ENCODE measurements around the gene DIPK1C. TPM values are rescaled to one million over a fixed set of nuclear protein-coding genes. Genes with fewer than 3 reads are reported as not detected.

DIPK1C gene
- total RNA-seq, 1 donor from 2014 or later, result not detected

DNA sequence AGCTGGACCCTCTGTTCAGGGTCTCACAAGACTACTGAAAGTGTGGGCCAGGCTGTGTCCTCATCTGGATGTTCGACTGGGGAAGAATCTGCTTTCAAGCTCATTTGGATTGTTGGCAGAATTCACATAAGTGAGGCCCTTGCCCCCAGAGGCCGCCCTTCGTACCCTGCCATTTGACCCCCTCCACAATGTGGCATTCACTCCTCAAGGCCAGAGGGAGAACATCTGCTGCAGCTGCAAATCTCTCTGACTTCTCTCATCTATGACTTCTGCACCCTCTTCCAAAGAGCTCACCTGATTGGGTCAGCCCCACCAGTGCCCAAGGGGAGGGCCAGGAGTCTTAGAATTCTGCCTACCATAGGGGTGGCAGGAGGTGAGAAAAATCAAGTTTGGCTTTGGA is 35.2 kb upstream of the DIPK1C start:
- H3K27ac Mint-ChIP-seq (ENCODE audit: unreplicated experiment), result no peak overlapping the region
- peaks cover 4% of the 10 kb centered on the region for H3K9me3 Mint-ChIP-seq (ENCODE audit: unreplicated experiment)
- Histone ChIP-seq H3K36me3 (ENCODE audit: insufficient read depth, low read length) (no peaks in the 10 kb centered on the region), H3K27ac (ENCODE audit: low read depth, low read length) (no peak overlapping the region), H3K79me2 (ENCODE audit: insufficient read depth, low read length) (peaks cover 11% of the 10 kb centered on the region), H2AFZ (ENCODE audit: low read depth, low read length) (no peak overlapping the region), H3K4me1 (ENCODE audit: insufficient read depth, low read length) (peaks cover 5% of the 10 kb centered on the region), H3K9ac (ENCODE audit: low read length) (no peak overlapping the region), H3K4me3 (ENCODE audit: insufficient read depth, low read depth, low read length) (no peak overlapping the region), H3K4me2 (ENCODE audit: low read length) (no peak overlapping the region), H4K20me1 (ENCODE audit: insufficient read depth, low read length) (no peaks in the 10 kb centered on the region), H3K9me3 (ENCODE audit: insufficient read depth, low read depth, low read length) (no peaks in the 10 kb centered on the region), H3K27me3 (ENCODE audit: insufficient read depth, low read length) (no peaks in the 10 kb centered on the region)
- FAIRE-seq (no peak), DNase-seq (ENCODE audit: low read depth) (no peak)
- peaks cover 12% of the 10 kb centered on the region for H3K4me1 Mint-ChIP-seq (ENCODE audit: low read depth, unreplicated experiment)
- no peaks in the 10 kb centered on the region for H3K36me3 Mint-ChIP-seq (ENCODE audit: low read depth, unreplicated experiment)
- no peak overlapping the region for H3K4me3 Mint-ChIP-seq (ENCODE audit: unreplicated experiment)
- TF ChIP-seq EZH2 (IDR thresholded peaks at IDR 0.05; ENCODE audit: insufficient read depth, low read length), result no peak
- TF ChIP-seq, protein P1, sequence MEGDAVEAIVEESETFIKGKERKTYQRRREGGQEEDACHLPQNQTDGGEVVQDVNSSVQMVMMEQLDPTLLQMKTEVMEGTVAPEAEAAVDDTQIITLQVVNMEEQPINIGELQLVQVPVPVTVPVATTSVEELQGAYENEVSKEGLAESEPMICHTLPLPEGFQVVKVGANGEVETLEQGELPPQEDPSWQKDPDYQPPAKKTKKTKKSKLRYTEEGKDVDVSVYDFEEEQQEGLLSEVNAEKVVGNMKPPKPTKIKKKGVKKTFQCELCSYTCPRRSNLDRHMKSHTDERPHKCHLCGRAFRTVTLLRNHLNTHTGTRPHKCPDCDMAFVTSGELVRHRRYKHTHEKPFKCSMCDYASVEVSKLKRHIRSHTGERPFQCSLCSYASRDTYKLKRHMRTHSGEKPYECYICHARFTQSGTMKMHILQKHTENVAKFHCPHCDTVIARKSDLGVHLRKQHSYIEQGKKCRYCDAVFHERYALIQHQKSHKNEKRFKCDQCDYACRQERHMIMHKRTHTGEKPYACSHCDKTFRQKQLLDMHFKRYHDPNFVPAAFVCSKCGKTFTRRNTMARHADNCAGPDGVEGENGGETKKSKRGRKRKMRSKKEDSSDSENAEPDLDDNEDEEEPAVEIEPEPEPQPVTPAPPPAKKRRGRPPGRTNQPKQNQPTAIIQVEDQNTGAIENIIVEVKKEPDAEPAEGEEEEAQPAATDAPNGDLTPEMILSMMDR (IDR thresholded peaks at IDR 0.05; ENCODE audit: insufficient read depth, low read depth, low read length), result no peak
- H3K27me3 Mint-ChIP-seq (ENCODE audit: low read depth, unreplicated experiment), result peaks cover under 1% of the 10 kb centered on the region

DNA sequence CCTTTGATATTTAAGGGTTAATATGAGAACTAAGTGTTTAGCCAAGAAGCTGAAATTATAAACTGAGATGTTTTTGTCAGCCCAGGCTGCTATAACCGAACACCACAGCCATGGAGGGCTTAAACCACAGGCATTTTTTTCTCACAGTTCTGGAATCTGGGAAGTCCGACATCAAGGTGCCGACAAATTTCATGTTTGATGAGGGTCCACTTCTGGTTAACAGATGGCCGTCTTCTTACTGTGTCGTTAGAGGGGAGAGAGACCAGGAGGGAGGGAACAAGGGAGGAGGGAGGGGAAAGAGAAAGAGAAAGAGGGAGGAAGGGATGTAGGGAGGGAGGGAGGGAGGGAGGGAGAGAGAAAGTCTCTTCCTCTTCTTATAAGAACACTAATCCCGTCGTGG is 32.6 kb upstream of the DIPK1C start:
- H3K4me3 Mint-ChIP-seq (ENCODE audit: unreplicated experiment), result no peak overlapping the region
- peaks cover 15% of the 10 kb centered on the region for H3K4me1 Mint-ChIP-seq (ENCODE audit: low read depth, unreplicated experiment)
- no peak overlapping the region for H3K27ac ChIP-seq (ENCODE audit: low read depth, low read length)
- H3K36me3 ChIP-seq (ENCODE audit: insufficient read depth, low read length), result no peaks in the 10 kb centered on the region
- H2AFZ ChIP-seq (ENCODE audit: low read depth, low read length), result no peak overlapping the region
- H3K4me3 ChIP-seq (ENCODE audit: insufficient read depth, low read depth, low read length), result no peak overlapping the region
- H3K36me3 Mint-ChIP-seq (ENCODE audit: low read depth, unreplicated experiment), result no peaks in the 10 kb centered on the region
- DNase-seq (ENCODE audit: low read depth), result peak; percentile 86
- peaks cover 4% of the 10 kb centered on the region for H3K9me3 Mint-ChIP-seq (ENCODE audit: unreplicated experiment)
- no peaks in the 10 kb centered on the region for H3K4me1 ChIP-seq (ENCODE audit: insufficient read depth, low read length)
- peak overlapping the region; percentile 72 for H3K4me2 ChIP-seq (ENCODE audit: low read length)
- FAIRE-seq, result peak; percentile 5
- peak overlapping the region; percentile 94 for H3K27ac Mint-ChIP-seq (ENCODE audit: unreplicated experiment)
- H3K9me3 ChIP-seq (ENCODE audit: insufficient read depth, low read depth, low read length), result no peaks in the 10 kb centered on the region
- no peak for TF ChIP-seq EZH2 (IDR thresholded peaks at IDR 0.05; ENCODE audit: insufficient read depth, low read length)
- TF ChIP-seq, protein P1 (IDR thresholded peaks at IDR 0.05; ENCODE audit: insufficient read depth, low read depth, low read length), result no peak
- H3K27me3 Mint-ChIP-seq (ENCODE audit: low read depth, unreplicated experiment), result peaks cover 3% of the 10 kb centered on the region
- no peak overlapping the region for H3K9ac ChIP-seq (ENCODE audit: low read length)
- no peaks in the 10 kb centered on the region for H4K20me1 ChIP-seq (ENCODE audit: insufficient read depth, low read length)
- no peaks in the 10 kb centered on the region for H3K27me3 ChIP-seq (ENCODE audit: insufficient read depth, low read length)
- no peaks in the 10 kb centered on the region for H3K79me2 ChIP-seq (ENCODE audit: insufficient read depth, low read length)

DNA sequence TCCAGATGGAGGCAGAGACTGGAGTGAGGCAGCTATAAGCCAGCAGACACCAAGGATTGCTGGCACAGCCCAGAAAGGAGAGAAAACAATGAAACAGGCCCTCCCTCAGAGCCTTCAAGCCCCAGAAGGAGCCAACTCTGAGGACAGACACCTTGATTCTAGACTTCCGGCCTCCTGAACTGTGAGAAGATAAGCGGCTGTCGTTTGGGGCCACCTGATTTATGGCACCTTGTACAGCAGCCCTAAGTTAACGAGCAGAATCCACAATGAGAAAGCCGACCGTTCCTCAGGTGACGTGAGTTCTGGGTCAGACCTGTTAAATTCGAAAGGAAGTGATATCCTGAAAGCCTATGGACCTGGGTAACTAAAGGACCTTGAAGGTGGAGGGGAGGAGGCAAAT is 31.8 kb upstream of the DIPK1C start:
- H3K36me3 ChIP-seq (ENCODE audit: insufficient read depth, low read length), result no peaks in the 10 kb centered on the region
- no peak overlapping the region for H3K27ac ChIP-seq (ENCODE audit: low read depth, low read length)
- no peaks in the 10 kb centered on the region for H3K9me3 ChIP-seq (ENCODE audit: insufficient read depth, low read depth, low read length)
- H3K4me2 ChIP-seq (ENCODE audit: low read length), result peak overlapping the region; percentile 72
- Mint-ChIP-seq H3K36me3 (ENCODE audit: low read depth, unreplicated experiment) (no peaks in the 10 kb centered on the region), H3K27me3 (ENCODE audit: low read depth, unreplicated experiment) (peaks cover 3% of the 10 kb centered on the region), H3K4me3 (ENCODE audit: unreplicated experiment) (no peak overlapping the region), H3K4me1 (ENCODE audit: low read depth, unreplicated experiment) (peaks cover 15% of the 10 kb centered on the region), H3K27ac (ENCODE audit: unreplicated experiment) (peak overlapping the region; percentile 94), H3K9me3 (ENCODE audit: unreplicated experiment) (peaks cover 4% of the 10 kb centered on the region)
- H4K20me1 ChIP-seq (ENCODE audit: insufficient read depth, low read length), result no peaks in the 10 kb centered on the region
- no peak overlapping the region for H3K4me3 ChIP-seq (ENCODE audit: insufficient read depth, low read depth, low read length)
- DNase-seq (ENCODE audit: low read depth) (no peak), FAIRE-seq (no peak)
- H3K4me1 ChIP-seq (ENCODE audit: insufficient read depth, low read length), result no peaks in the 10 kb centered on the region
- H3K79me2 ChIP-seq (ENCODE audit: insufficient read depth, low read length), result no peaks in the 10 kb centered on the region
- TF ChIP-seq, protein P1 (IDR thresholded peaks at IDR 0.05; ENCODE audit: insufficient read depth, low read depth, low read length), result no peak
- TF ChIP-seq EZH2 (IDR thresholded peaks at IDR 0.05; ENCODE audit: insufficient read depth, low read length), result no peak
- no peak overlapping the region for H3K9ac ChIP-seq (ENCODE audit: low read length)
- H2AFZ ChIP-seq (ENCODE audit: low read depth, low read length), result no peak overlapping the region
- H3K27me3 ChIP-seq (ENCODE audit: insufficient read depth, low read length), result no peaks in the 10 kb centered on the region

Measured in astrocyte (in vitro differentiated cells and primary cell).